ENCODE results near the gene TRAPPC2. TPM values are rescaled to one million over a fixed set of nuclear protein-coding genes. Genes with fewer than 3 reads are reported as not detected.

Gene TRAPPC2
- total RNA-seq, 1 experiment from 2014 or later: 10.2 TPM

DNA sequence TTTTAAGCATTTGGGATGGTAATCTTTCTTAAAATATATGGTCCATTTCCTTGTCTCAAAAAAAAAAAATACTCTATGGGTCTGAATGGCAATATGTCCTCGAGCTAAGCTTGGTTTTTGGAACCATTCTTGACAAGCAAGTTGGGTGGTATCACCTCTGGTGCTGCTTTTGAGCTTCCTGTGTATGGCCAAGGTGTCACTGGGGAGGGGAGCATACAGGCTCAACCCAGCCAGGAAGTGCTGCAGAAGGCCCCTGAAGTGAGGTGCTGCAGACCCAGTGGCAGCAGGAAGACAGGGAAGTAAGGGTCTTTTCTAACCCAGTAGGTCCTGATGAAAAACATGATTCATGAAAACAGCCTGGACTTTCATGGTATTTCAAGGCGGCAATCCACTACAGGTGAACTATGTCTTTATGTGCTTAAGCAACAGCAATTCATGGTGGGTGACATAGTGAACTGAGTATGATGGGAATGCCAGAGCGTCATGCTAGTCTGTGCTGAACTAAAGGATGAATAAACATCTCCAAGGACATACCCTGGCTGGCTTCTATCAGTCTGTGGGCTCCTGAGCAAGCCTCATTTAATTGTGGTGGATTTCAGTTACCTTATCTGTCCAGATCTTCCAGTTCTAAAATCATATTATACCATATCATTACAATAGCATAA, 15.1 kb downstream of the TRAPPC2 start:
- peaks cover 5% of the 10 kb centered on the region for H3K9me3 Mint-ChIP-seq
- ChIA-PET POLR2A (no interaction called here), CTCF (no interaction called here)
- no peak for DNase-seq (ENCODE audit: low spot score)
- ATAC-seq: no peak
- TF ChIP-seq FOXJ3 (CRISPR knock-in tag; IDR thresholded peaks at IDR 0.05; ENCODE audit: borderline replicate concordance) (no peak), CREB1 (CRISPR knock-in tag; IDR thresholded peaks at IDR 0.05) (no peak), SOX15 (CRISPR knock-in tag; IDR thresholded peaks at IDR 0.05) (no peak), CREM (CRISPR knock-in tag; IDR thresholded peaks at IDR 0.05) (no peak), MYBL2 (CRISPR knock-in tag; IDR thresholded peaks at IDR 0.05) (no peak)
- H3K27ac Mint-ChIP-seq: no peak overlapping the region
- H3K4me1 Mint-ChIP-seq: no peaks in the 10 kb centered on the region
- H3K27me3 Mint-ChIP-seq (ENCODE audit: low read depth): no peaks in the 10 kb centered on the region
- no peak overlapping the region for H3K4me3 Mint-ChIP-seq
- peaks cover 25% of the 10 kb centered on the region for H3K36me3 Mint-ChIP-seq

DNA sequence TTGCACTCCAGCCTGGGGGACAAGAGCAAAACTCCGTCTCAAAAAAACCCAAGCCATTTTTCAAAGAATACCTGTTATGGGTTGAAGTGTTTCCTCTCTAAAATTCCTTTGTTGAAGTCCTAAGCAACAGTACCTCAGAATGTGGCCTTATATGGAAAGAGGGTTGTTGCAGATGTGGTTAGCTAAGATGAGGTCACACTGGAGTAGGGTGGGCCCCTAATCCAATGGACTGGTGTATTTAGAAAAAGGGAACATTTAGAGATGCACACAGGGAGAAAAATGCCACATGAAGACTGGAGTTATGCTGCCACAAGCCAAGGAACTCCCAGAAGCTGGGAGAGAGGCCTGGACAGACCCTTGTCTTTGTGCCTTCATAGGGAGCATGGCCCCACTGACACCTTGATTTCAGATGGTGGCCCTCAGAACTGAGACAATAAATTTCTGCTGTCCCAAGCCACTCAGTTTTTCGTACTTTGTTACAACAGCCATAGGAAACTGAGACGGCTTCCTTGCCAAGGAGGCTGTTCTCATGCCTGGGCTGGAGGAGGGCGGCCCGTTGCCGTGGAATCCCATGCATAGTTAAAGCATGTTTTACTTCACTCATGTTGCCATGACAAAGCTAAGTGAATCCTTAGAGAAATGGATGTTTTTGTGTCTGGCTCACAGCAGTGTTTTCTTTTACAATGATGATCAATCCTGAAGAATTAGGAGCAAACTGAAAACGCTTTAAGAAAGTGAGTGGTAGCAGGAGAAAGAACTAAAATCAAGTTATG, 16.5 kb downstream of the TRAPPC2 start:
- no peaks in the 10 kb centered on the region for H3K9me3 Mint-ChIP-seq
- TF ChIP-seq, protein P1, sequence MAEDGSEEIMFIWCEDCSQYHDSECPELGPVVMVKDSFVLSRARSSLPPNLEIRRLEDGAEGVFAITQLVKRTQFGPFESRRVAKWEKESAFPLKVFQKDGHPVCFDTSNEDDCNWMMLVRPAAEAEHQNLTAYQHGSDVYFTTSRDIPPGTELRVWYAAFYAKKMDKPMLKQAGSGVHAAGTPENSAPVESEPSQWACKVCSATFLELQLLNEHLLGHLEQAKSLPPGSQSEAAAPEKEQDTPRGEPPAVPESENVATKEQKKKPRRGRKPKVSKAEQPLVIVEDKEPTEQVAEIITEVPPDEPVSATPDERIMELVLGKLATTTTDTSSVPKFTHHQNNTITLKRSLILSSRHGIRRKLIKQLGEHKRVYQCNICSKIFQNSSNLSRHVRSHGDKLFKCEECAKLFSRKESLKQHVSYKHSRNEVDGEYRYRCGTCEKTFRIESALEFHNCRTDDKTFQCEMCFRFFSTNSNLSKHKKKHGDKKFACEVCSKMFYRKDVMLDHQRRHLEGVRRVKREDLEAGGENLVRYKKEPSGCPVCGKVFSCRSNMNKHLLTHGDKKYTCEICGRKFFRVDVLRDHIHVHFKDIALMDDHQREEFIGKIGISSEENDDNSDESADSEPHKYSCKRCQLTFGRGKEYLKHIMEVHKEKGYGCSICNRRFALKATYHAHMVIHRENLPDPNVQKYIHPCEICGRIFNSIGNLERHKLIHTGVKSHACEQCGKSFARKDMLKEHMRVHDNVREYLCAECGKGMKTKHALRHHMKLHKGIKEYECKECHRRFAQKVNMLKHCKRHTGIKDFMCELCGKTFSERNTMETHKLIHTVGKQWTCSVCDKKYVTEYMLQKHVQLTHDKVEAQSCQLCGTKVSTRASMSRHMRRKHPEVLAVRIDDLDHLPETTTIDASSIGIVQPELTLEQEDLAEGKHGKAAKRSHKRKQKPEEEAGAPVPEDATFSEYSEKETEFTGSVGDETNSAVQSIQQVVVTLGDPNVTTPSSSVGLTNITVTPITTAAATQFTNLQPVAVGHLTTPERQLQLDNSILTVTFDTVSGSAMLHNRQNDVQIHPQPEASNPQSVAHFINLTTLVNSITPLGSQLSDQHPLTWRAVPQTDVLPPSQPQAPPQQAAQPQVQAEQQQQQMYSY (CRISPR knock-in tag; IDR thresholded peaks at IDR 0.05): no peak
- TF ChIP-seq GTF2I (CRISPR knock-in tag; conservative IDR thresholded peaks at IDR 0.05) (no peak), SMAD4 (CRISPR knock-in tag; IDR thresholded peaks at IDR 0.05) (no peak), ESRRA (CRISPR knock-in tag; IDR thresholded peaks at IDR 0.05; ENCODE audit: borderline replicate concordance) (no peak), TEAD4 (CRISPR knock-in tag; IDR thresholded peaks at IDR 0.05) (no peak), NFATC4 (CRISPR knock-in tag; IDR thresholded peaks at IDR 0.05) (no peak), CBFB (CRISPR knock-in tag; IDR thresholded peaks at IDR 0.05; ENCODE audit: low read depth) (no peak), PRRX2 (CRISPR knock-in tag; IDR thresholded peaks at IDR 0.05) (no peak), ZNF121 (CRISPR knock-in tag; IDR thresholded peaks at IDR 0.05) (no peak), ZNF219 (CRISPR knock-in tag; IDR thresholded peaks at IDR 0.05; ENCODE audit: borderline replicate concordance) (no peak), SOX15 (CRISPR knock-in tag; IDR thresholded peaks at IDR 0.05) (no peak), CREB1 (CRISPR knock-in tag; IDR thresholded peaks at IDR 0.05) (no peak)
- TF ChIP-seq, protein P2, sequence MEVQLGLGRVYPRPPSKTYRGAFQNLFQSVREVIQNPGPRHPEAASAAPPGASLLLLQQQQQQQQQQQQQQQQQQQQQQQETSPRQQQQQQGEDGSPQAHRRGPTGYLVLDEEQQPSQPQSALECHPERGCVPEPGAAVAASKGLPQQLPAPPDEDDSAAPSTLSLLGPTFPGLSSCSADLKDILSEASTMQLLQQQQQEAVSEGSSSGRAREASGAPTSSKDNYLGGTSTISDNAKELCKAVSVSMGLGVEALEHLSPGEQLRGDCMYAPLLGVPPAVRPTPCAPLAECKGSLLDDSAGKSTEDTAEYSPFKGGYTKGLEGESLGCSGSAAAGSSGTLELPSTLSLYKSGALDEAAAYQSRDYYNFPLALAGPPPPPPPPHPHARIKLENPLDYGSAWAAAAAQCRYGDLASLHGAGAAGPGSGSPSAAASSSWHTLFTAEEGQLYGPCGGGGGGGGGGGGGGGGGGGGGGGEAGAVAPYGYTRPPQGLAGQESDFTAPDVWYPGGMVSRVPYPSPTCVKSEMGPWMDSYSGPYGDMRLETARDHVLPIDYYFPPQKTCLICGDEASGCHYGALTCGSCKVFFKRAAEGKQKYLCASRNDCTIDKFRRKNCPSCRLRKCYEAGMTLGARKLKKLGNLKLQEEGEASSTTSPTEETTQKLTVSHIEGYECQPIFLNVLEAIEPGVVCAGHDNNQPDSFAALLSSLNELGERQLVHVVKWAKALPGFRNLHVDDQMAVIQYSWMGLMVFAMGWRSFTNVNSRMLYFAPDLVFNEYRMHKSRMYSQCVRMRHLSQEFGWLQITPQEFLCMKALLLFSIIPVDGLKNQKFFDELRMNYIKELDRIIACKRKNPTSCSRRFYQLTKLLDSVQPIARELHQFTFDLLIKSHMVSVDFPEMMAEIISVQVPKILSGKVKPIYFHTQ (CRISPR knock-in tag; IDR thresholded peaks at IDR 0.05): no peak
- ATAC-seq: no peak
- no peak for DNase-seq (ENCODE audit: low spot score)
- POLR2A ChIA-PET: no interaction called here
- H3K27ac Mint-ChIP-seq: no peak overlapping the region
- H3K4me1 Mint-ChIP-seq: no peaks in the 10 kb centered on the region
- H3K4me3 Mint-ChIP-seq: no peak overlapping the region
- CTCF ChIA-PET: no interaction called here
- H3K27me3 Mint-ChIP-seq (ENCODE audit: low read depth): no peaks in the 10 kb centered on the region
- peaks cover 17% of the 10 kb centered on the region for H3K36me3 Mint-ChIP-seq

DNA sequence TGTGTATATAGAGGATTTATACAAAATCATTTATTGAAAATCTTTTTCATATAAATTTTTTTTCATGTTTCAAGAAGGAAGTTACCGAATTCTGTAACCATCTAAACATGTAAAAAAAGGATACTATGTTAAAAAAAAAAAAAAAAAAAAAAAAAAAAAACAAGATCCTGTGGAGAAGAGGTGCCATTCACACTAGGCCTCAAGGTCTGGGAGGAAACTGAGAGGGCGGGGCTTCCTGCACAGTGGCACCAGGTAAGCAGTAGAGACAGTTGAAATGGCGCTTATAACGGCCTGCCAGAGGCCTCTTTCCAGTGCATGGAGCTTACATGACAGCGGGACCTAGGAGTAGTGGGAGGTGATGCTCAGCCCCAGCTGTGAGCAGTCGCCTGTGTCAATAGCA, 17.5 kb downstream of the TRAPPC2 start:
- ATAC-seq: no peak
- H3K27me3 Mint-ChIP-seq (ENCODE audit: low read depth): no peaks in the 10 kb centered on the region
- no peak for DNase-seq (ENCODE audit: low spot score)
- no peak overlapping the region for H3K4me3 Mint-ChIP-seq
- no peaks in the 10 kb centered on the region for H3K9me3 Mint-ChIP-seq
- no peak overlapping the region for H3K27ac Mint-ChIP-seq
- peaks cover 13% of the 10 kb centered on the region for H3K36me3 Mint-ChIP-seq
- ChIA-PET CTCF (no interaction called here), POLR2A (no interaction called here)
- H3K4me1 Mint-ChIP-seq: no peaks in the 10 kb centered on the region
- TF ChIP-seq, protein P3, sequence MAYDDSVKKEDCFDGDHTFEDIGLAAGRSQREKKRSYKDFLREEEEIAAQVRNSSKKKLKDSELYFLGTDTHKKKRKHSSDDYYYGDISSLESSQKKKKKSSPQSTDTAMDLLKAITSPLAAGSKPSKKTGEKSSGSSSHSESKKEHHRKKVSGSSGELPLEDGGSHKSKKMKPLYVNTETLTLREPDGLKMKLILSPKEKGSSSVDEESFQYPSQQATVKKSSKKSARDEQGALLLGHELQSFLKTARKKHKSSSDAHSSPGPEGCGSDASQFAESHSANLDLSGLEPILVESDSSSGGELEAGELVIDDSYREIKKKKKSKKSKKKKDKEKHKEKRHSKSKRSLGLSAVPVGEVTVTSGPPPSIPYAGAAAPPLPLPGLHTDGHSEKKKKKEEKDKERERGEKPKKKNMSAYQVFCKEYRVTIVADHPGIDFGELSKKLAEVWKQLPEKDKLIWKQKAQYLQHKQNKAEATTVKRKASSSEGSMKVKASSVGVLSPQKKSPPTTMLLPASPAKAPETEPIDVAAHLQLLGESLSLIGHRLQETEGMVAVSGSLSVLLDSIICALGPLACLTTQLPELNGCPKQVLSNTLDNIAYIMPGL (CRISPR knock-in tag; IDR thresholded peaks at IDR 0.05): no peak
- TF ChIP-seq, protein P4, sequence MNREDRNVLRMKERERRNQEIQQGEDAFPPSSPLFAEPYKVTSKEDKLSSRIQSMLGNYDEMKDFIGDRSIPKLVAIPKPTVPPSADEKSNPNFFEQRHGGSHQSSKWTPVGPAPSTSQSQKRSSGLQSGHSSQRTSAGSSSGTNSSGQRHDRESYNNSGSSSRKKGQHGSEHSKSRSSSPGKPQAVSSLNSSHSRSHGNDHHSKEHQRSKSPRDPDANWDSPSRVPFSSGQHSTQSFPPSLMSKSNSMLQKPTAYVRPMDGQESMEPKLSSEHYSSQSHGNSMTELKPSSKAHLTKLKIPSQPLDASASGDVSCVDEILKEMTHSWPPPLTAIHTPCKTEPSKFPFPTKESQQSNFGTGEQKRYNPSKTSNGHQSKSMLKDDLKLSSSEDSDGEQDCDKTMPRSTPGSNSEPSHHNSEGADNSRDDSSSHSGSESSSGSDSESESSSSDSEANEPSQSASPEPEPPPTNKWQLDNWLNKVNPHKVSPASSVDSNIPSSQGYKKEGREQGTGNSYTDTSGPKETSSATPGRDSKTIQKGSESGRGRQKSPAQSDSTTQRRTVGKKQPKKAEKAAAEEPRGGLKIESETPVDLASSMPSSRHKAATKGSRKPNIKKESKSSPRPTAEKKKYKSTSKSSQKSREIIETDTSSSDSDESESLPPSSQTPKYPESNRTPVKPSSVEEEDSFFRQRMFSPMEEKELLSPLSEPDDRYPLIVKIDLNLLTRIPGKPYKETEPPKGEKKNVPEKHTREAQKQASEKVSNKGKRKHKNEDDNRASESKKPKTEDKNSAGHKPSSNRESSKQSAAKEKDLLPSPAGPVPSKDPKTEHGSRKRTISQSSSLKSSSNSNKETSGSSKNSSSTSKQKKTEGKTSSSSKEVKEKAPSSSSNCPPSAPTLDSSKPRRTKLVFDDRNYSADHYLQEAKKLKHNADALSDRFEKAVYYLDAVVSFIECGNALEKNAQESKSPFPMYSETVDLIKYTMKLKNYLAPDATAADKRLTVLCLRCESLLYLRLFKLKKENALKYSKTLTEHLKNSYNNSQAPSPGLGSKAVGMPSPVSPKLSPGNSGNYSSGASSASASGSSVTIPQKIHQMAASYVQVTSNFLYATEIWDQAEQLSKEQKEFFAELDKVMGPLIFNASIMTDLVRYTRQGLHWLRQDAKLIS (CRISPR knock-in tag; IDR thresholded peaks at IDR 0.05; ENCODE audit: borderline replicate concordance): no peak
- TF ChIP-seq FOXK1 (CRISPR knock-in tag; IDR thresholded peaks at IDR 0.05): no peak
- no peak for TF ChIP-seq KAT7 (CRISPR knock-in tag; IDR thresholded peaks at IDR 0.05; ENCODE audit: borderline replicate concordance)
- no peak for TF ChIP-seq ZNF416 (CRISPR knock-in tag; IDR thresholded peaks at IDR 0.05)
- no peak for TF ChIP-seq SOX15 (CRISPR knock-in tag; IDR thresholded peaks at IDR 0.05)

Data from WTC11 (cell line).